OCI-LY1 (cell line): ENCODE measurements around the gene GP1BB.

Source experiments
- EZH2 ChIP-seq: fragments of 200-600 bp; sonication (generic), shearing (Covaris generic); IDR thresholded peaks from 2 replicates; pipeline ENCODE4 v1.8.0; 2017; ENCODE audit warnings: borderline replicate concordance, mixed run types, mild to moderate bottlenecking, antibody characterized with exemption, low read length, moderate library complexity, mixed read lengths
- TF ChIP-seq, protein P1 (sequence below): fragments of 200-600 bp; sonication (generic), shearing (Covaris generic); IDR thresholded peaks from 2 replicates; pipeline ENCODE4 v1.5.1; 2017; ENCODE audit warnings: mild to moderate bottlenecking, antibody characterized with exemption, low read length, moderate library complexity, mixed read lengths

DNA sequence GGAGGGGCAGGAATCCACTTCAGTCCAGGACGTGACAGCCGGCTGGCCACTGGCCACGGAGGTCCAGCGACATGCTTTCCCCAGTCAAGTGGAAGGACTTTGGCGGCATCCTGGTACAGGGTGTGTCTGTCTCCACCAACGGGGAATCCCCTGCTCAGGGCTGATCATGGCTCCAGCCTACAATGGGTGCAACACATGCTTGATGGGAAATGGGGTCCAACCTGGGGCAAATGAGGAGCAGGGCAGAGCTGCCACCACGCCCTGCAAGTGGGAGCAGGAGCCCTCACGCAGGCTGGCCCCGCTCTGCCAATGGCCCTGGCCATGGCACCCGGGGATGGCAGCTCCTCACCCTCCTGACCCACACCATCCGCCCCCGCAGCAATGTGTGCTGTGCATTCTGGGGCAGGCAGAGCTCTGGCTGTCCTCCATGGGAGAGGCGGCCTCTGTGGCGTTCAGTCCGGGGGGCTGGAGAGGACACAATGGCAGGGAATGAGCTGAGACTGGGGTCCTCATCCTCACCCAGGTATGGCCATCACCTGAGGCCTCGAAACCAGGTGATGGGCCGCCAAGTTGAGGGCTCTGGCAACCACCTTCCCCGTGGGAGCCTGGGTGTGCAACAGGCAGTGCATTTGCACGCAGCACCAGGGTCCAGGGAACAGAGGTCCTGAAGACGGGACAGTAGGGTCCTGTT, 14.9 kb upstream of the GP1BB start:
- TF ChIP-seq, protein P1, sequence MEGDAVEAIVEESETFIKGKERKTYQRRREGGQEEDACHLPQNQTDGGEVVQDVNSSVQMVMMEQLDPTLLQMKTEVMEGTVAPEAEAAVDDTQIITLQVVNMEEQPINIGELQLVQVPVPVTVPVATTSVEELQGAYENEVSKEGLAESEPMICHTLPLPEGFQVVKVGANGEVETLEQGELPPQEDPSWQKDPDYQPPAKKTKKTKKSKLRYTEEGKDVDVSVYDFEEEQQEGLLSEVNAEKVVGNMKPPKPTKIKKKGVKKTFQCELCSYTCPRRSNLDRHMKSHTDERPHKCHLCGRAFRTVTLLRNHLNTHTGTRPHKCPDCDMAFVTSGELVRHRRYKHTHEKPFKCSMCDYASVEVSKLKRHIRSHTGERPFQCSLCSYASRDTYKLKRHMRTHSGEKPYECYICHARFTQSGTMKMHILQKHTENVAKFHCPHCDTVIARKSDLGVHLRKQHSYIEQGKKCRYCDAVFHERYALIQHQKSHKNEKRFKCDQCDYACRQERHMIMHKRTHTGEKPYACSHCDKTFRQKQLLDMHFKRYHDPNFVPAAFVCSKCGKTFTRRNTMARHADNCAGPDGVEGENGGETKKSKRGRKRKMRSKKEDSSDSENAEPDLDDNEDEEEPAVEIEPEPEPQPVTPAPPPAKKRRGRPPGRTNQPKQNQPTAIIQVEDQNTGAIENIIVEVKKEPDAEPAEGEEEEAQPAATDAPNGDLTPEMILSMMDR, result no peak
- no peak for TF ChIP-seq EZH2
